Measurements from ENCODE around the gene FNDC5.

- TF ChIP-seq, protein P1, sequence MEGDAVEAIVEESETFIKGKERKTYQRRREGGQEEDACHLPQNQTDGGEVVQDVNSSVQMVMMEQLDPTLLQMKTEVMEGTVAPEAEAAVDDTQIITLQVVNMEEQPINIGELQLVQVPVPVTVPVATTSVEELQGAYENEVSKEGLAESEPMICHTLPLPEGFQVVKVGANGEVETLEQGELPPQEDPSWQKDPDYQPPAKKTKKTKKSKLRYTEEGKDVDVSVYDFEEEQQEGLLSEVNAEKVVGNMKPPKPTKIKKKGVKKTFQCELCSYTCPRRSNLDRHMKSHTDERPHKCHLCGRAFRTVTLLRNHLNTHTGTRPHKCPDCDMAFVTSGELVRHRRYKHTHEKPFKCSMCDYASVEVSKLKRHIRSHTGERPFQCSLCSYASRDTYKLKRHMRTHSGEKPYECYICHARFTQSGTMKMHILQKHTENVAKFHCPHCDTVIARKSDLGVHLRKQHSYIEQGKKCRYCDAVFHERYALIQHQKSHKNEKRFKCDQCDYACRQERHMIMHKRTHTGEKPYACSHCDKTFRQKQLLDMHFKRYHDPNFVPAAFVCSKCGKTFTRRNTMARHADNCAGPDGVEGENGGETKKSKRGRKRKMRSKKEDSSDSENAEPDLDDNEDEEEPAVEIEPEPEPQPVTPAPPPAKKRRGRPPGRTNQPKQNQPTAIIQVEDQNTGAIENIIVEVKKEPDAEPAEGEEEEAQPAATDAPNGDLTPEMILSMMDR (conservative IDR thresholded peaks at IDR 0.05; ENCODE audit: low read length): no peak
- TF ChIP-seq EZH2phosphoT487 (IDR thresholded peaks at IDR 0.05; ENCODE audit: borderline replicate concordance): no peak
Observed at GRCh38 chr1:32886004-32886827, 15.5 kb upstream of the FNDC5 start, which contains the start of gene HPCA.

Measured in Loucy (cell line).